Esophagus (tissue), 2 donors: ENCODE measurements around the gene FCHSD2. TPM values are rescaled to one million over a fixed set of nuclear protein-coding genes. Genes with fewer than 3 reads are reported as not detected.

ENCODE experiments used
- H3K27ac ChIP-seq, 2 donors: one replicate each; pipeline ENCODE4 v1.5.1; 2013; ENCODE audit warnings: low read depth in 2 of 2, mild to moderate bottlenecking in 2 of 2, inconsistent platforms in 1 of 2, low read length in 1 of 2, moderate library complexity in 1 of 2
- H3K27me3 ChIP-seq, 2 donors: one replicate each; pipeline ENCODE4 v1.6.1; 2013; ENCODE audit warnings: low read length in 2 of 2, control low read depth in 1 of 2, mild to moderate bottlenecking in 1 of 2; ENCODE audit not compliant: insufficient read depth in 2 of 2, control insufficient read depth in 1 of 2
- H3K36me3 ChIP-seq, 2 donors: one replicate each; pipeline ENCODE4 v1.6.1; 2013; ENCODE audit warnings: low read length in 1 of 2; ENCODE audit not compliant: control insufficient read depth in 2 of 2, insufficient read depth in 2 of 2
- H3K4me1 ChIP-seq, 2 donors: one replicate each; pipeline ENCODE4 v1.6.1; 2013; ENCODE audit warnings: low read length in 1 of 2; ENCODE audit not compliant: control insufficient read depth in 2 of 2, insufficient read depth in 2 of 2
- H3K4me3 ChIP-seq, 2 donors: one replicate each; pipeline ENCODE4 v1.5.1; 2013; ENCODE audit warnings: low read length in 2 of 2, mild to moderate bottlenecking in 2 of 2, low read depth in 1 of 2, moderate library complexity in 1 of 2
- H3K9me3 ChIP-seq, 2 donors: one replicate each; pipeline ENCODE4 v1.6.1; 2013; ENCODE audit warnings: mild to moderate bottlenecking in 2 of 2, low read depth in 1 of 2, low read length in 1 of 2, moderate library complexity in 1 of 2; ENCODE audit not compliant: control insufficient read depth in 2 of 2, insufficient read depth in 1 of 2
- WGBS, 2 donors: extraction: QIAGEN DNeasy Blood & Tissue Kit; methylation state at CpG; one replicate each; pipeline ENCODE4 v1.1.7; 2013; 5-methylcytosine and 5-hydroxymethylcytosine counted together
- polyA plus RNA-seq, 2 donors: library from polyadenylated mRNA; stranded (reverse); fragments of 200-250 nt; gene quantifications; one replicate each; pipeline ENCODE4 v1.2.3, GENCODE V29; 2013
- donor health status: healthy with polysubstance abuse.
- donor health status: Bipolar disorder and iron deficiency.

The FCHSD2 gene
- polyA plus RNA-seq, 2 donors = 3.7 to 4.7 TPM

DNA sequence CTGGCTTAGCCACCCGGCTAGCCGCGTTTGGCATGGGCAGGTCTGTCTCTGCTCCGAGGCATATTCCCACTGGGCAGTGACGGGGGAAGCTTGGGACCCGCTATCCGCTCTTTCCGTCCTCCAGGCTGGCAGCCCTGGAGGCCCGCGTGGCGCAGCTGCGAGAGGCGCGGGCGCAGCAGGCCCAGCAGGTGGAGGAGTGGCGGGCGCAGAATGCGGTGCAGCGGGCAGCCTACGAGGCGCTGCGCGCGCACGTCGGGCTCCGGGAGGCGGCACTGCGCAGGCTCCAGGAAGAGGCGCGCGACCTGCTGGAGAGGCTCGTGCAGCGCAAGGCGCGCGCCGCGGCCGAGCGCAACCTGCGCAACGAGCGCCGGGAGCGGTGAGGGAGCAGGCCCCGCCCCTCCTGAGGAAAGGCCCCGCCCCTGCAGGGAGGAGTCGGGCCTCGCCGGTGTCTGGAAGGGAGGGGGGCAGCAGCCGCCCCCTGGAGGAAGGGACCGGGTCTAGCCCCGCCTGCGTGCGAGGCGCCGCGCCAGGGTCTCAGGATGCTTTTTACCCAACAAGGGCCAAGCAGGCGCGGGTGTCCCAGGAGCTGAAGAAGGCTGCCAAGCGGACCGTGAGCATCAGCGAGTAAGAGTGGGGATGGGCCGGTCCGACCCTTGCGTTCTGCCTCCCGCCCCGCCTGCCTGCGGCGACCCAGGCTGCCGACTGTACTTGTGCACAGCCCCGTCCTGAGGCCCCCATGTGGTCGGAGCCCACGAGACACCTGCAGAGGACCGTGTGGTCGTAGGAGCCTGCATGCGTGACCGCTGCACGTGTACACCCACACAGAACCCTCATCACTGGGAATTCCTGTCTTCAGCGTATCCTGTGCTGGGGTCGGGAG lies 320.0 kb downstream of the FCHSD2 start:
- Histone ChIP-seq H3K27me3 (no peaks in the 10 kb centered on the region), H3K9me3 (no peaks in the 10 kb centered on the region), H3K27ac (peak overlapping the region; percentile 91 to 98), H3K36me3 (peaks cover 7 to 23% of the 10 kb centered on the region in 2 donors), H3K4me1 (peaks cover 0 to 19% of the 10 kb centered on the region in 2 donors), H3K4me3 (peak overlapping the region; percentile 40 to 54)
- WGBS, 2 donors = 15 to 26% methylated on average over 75 to 82 of the region's 82 CpGs

GRCh38 chr11:72821221-72821919 lies 320.7 kb downstream of the FCHSD2 start:
- Histone ChIP-seq H3K4me3 (peak overlapping the region; percentile 40 to 54), H3K9me3 (no peaks in the 10 kb centered on the region), H3K27ac (peak overlapping the region; percentile 91 to 98), H3K4me1 (peaks cover 0 to 22% of the 10 kb centered on the region in 2 donors), H3K27me3 (no peaks in the 10 kb centered on the region), H3K36me3 (peaks cover 2 to 26% of the 10 kb centered on the region in 2 donors)
- 33% methylated on average over 50 of the region's 50 CpGs for WGBS, 2 donors

DNA sequence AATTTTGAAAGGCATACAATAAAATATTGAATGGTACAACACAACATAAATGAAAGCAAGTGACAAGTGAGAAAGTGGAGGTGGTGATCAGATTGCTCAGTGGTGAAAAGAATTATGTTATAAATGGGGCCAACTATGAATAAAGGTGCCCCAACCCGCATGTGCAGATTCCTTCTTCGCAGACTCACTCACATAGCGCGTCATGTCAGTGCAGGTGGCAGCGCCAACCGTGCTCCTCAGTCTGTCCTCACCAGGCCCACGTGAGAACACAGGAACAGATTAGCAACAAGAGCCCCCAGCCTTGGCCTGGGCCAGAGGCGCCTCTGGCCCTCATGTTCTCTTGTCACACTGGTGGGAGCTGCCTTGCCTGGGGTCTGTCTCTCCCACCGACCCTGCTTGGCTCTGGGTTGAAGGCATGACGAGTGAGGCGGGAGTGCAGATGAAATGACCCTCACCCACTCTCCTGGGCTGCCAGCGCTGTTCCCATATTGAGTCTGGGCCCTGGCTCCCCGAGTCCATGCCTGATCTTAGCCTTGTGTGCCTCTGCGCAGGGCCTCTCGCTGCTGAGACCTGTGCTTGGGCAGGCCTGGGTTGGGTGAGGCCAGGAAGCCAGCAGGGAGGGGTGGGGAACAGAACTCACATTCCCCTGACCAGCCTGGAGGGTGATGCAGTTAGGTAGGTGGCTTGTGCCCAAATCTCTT lies 321.5 kb downstream of the FCHSD2 start:
- peaks cover 2 to 27% of the 10 kb centered on the region in 2 donors for H3K36me3 ChIP-seq
- 72 to 80% methylated on average over 15 of the region's 15 CpGs for WGBS, 2 donors
- no peaks in the 10 kb centered on the region for H3K27me3 ChIP-seq
- no peak overlapping the region for H3K4me3 ChIP-seq
- peaks cover 0 to 23% of the 10 kb centered on the region in 2 donors for H3K4me1 ChIP-seq
- peak overlapping the region; percentile 91 to 98 for H3K27ac ChIP-seq
- no peaks in the 10 kb centered on the region for H3K9me3 ChIP-seq

DNA sequence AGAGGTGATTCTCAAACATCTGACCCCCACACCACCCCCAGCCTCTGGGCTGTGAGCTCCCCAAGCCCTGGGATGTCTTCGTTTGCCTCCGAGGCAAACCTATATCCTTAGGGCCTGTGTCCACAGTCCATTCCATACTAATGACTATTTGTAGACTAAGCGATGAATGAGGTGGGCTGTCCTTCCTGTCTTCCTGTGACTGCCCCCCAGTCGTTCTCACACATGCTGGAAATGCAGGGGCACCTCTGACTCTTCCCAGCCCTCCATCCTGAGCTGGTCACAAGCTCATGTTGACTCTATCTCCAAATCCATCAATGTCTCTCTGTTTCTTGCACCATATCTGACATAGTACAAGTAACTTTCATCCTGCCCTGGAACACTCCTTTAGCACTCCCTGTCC lies 323.1 kb downstream of the FCHSD2 start:
- H3K4me1 ChIP-seq = peaks cover 0 to 27% of the 10 kb centered on the region in 2 donors

GRCh38 chr11:72817966-72818365 lies 324.2 kb downstream of the FCHSD2 start:
- WGBS, 2 donors = 96% methylated on average over 4 of the region's 4 CpGs
- H3K27ac ChIP-seq = no peak overlapping the region
- peaks cover 0 to 32% of the 10 kb centered on the region in 2 donors for H3K4me1 ChIP-seq
- peaks cover 2 to 16% of the 10 kb centered on the region in 2 donors for H3K36me3 ChIP-seq
- H3K9me3 ChIP-seq = no peaks in the 10 kb centered on the region
- no peak overlapping the region for H3K4me3 ChIP-seq
- no peaks in the 10 kb centered on the region for H3K27me3 ChIP-seq

More for the DNA sequence above, 323.1 kb downstream of the FCHSD2 start:
- H3K27me3 ChIP-seq = no peaks in the 10 kb centered on the region
- peaks cover 2 to 18% of the 10 kb centered on the region in 2 donors for H3K36me3 ChIP-seq
- H3K4me3 ChIP-seq = no peak overlapping the region
- no peaks in the 10 kb centered on the region for H3K9me3 ChIP-seq
- H3K27ac ChIP-seq = no peak overlapping the region
- 86 to 89% methylated on average over 4 of the region's 4 CpGs for WGBS, 2 donors

GRCh38 chr11:72816404-72816990 lies 325.6 kb downstream of the FCHSD2 start:
- no peak overlapping the region for H3K4me3 ChIP-seq
- 83 to 86% methylated on average over 7 of the region's 7 CpGs for WGBS, 2 donors

DNA sequence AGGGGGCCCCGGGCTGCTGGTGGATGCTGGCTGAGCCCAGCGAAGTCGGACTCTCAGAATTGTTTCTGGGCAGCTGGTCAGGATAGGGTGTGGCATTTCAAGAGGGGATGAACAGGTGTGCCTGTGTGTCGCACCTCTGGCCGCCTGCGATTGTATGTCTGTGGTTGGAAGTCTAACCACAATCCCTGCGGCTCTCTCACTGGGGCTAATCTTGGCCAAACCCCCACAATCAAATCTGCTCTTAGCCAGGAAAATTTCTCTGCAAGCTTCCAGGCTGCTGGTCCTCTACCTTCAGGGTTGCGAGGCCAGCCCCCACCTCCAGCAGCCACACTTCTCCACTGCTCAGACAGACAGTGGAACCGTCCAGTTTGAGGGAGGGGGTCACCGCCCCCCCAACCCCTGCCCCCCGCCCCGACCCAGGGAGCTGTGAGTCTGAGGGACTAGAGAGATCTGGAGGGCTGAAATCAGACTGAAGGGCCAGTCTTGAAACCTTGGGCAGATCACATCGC lies 327.0 kb downstream of the FCHSD2 start:
- Histone ChIP-seq H3K27me3 (no peaks in the 10 kb centered on the region), H3K27ac (peak overlapping the region; percentile 92 to 95), H3K4me1 (peaks cover 5 to 20% of the 10 kb centered on the region in 2 donors), H3K9me3 (no peaks in the 10 kb centered on the region), H3K4me3 (peak overlapping the region; percentile 79 to 96), H3K36me3 (peaks cover 2 to 10% of the 10 kb centered on the region in 2 donors)
- 14 to 19% methylated on average over 13 of the region's 13 CpGs for WGBS, 2 donors

More at GRCh38 chr11:72816404-72816990, 325.6 kb downstream of the FCHSD2 start:
- Histone ChIP-seq H3K27ac (no peak overlapping the region), H3K4me1 (peaks cover 5 to 32% of the 10 kb centered on the region in 2 donors), H3K36me3 (peaks cover 2 to 16% of the 10 kb centered on the region in 2 donors), H3K9me3 (no peaks in the 10 kb centered on the region), H3K27me3 (no peaks in the 10 kb centered on the region)

DNA sequence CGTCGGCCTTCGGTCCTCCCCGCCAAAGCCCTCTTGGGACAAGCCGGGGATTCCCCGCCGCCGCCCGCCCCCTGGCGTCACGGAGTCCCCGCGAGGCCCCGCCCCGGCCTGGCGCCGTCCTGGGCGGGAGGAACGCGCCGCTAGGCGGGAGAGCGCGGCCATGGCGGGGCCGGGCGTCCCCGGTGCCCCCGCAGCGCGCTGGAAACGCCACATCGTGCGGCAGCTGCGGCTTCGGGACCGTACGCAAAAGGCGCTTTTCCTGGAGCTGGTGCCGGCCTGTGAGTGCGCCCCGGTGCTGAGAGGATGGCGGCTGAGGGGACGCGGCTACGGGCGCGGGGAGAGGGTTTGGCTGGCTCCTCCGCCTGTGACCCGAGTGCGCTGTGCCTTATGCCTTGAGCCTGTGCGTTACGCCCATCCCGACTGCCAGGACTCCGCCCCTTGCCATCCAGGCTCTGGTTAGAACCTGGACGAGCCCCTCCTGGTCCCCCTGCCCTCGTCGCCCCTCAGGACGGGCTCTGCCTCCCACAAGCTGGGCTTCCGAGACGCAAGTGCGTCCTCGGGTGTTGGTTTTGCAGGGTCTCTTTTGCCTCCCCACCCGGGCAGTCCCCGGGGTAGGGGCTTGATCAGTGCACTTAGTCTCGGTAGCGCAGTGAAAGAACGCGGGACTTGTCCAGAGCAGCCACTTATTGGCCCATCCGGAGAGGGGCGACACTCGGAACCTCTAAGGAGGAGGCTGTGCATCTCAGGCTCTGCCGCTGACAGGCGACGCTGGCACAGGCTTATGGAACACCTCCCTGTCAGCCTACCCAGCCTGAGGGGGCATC lies 327.6 kb downstream of the FCHSD2 start, which contains the start of gene ATG16L2:
Gene ATG16L2 (plus strand): TSS at position 126 of the 824 bp plus-strand sequence. CDS start 35 bp downstream, at position 161.
- Histone ChIP-seq H3K4me1 (peaks cover 5 to 20% of the 10 kb centered on the region in 2 donors), H3K27ac (peak within 1 kb of the TSS; percentile 92 to 95), H3K27me3 (no peaks in the 10 kb centered on the region), H3K9me3 (no peaks in the 10 kb centered on the region), H3K4me3 (peak within 1 kb of the TSS; percentile 79 to 96), H3K36me3 (peaks cover 2 to 10% of the 10 kb centered on the region in 2 donors)
- WGBS, 2 donors = 0 to 1% methylated on average over 74 to 75 of the region's 75 CpGs
